ENCODE results near the gene RGS3. TPM values are rescaled to one million over a fixed set of nuclear protein-coding genes. Genes with fewer than 3 reads are reported as not detected.

RGS3 gene
- total RNA-seq, 1 experiment from 2014 or later, result 26.9 TPM

DNA sequence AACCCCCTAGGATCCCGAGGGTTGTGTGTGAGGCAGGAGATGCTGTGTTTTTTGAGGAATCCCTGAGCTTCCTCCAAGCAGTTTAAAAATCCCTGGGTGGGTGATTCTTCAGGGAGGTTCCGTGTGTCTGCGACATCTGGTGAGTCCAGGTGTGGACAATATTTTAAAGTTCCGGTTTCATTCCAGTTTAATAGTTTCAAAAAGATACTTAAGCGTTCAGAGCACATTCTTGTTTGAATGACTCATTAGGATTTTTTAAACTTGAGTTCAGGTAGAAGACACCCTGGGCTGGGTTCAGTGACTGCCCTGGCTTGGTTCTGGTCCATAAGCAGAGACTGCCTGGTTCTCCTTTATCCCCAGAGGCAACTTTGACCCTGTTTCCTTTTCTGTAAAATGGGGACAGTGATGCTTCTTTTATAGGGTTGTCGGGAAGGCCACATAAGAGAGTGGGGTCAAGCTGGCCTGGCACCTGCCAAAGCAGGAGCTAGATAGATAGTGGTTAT is 119.2 kb downstream of the RGS3 start:
- DNase-seq (ENCODE audit: extremely low read depth, low read depth), result no peak

DNA sequence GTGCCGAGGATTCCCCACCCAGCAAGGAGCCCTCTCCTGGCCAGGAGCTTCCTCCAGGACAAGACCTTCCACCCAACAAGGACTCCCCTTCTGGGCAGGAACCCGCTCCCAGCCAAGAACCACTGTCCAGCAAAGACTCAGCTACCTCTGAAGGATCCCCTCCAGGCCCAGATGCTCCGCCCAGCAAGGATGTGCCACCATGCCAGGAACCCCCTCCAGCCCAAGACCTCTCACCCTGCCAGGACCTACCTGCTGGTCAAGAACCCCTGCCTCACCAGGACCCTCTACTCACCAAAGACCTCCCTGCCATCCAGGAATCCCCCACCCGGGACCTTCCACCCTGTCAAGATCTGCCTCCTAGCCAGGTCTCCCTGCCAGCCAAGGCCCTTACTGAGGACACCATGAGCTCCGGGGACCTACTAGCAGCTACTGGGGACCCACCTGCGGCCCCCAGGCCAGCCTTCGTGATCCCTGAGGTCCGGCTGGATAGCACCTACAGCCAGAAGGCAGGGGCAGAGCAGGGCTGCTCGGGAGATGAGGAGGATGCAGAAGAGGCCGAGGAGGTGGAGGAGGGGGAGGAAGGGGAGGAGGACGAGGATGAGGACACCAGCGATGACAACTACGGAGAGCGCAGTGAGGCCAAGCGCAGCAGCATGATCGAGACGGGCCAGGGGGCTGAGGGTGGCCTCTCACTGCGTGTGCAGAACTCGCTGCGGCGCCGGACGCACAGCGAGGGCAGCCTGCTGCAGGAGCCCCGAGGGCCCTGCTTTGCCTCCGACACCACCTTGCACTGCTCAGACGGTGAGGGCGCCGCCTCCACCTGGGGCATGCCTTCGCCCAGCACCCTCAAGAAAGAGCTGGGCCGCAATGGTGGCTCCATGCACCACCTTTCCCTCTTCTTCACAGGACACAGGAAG is 120.2 kb downstream of the RGS3 start:
- DNase-seq (ENCODE audit: extremely low read depth, low read depth), result no peak

DNA sequence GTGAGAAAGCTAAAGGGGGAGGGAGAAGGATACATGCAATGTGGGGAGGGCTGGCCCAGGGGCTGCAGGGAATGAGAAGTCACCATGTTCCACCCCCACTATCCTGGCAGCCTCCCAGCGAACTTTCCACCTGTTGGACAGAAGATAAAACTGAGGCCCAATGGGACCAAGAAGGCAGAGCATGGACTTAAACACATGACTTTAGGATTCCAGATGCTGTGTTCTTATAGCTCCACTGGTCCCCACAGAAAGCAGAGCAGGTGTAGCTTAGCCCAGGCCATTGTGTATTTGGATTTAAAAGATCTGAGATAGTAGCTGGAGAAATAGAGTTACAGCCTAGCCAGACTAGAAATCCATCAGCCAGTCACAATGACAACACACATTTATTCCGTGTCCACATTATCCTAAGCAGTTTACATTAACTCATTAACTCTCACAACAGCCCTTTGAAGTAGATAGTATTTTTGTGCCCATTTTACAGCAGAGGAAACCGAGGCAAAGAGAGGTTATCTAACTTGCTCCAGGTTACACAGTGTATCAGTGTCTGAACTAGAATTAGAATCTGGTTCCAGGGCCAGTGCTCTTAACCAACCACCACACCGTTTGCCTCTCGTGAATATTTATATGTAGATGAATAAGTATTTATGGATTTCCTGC is 121.0 kb downstream of the RGS3 start:
- no peak for DNase-seq (ENCODE audit: extremely low read depth, low read depth)

DNA sequence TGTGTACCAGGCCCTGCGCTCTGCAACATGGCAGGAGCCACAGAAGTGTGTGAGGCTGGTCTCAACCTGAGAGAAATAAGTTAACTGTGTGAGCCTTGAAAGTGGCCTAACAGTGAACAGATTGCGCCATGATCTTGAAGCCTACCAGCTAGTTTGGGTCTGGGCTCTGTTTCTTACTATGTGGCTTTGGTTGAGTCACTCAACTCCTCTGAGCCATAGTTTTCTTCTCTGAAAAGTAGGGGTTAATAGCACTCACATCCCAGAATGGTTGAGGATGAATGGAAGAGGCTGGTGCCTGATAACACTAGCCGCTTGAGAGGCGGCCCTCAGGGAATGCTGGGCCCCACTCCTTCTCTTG is 121.5 kb downstream of the RGS3 start:
- DNase-seq (ENCODE audit: extremely low read depth, low read depth), result no peak

DNA sequence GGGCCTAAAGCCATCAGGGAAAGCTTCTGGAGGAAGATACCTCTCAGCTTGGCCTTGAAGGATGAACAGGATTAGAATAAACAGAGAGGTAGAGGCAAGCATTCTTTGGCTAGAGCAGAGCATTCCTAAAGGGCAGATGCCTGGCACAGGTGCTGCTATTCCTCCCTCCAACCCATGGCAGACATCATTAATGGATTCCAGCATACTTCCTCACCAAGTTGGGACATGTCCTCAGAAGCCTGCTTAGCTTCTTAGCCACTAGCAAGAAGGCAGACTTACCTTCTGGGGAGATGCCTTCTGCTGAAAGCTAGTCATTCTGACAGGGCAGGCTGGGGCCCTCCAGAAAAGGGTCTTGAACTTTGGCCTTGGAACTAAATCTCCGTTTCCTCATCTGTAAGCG is 122.0 kb downstream of the RGS3 start:
- DNase-seq (ENCODE audit: extremely low read depth, low read depth), result no peak

DNA sequence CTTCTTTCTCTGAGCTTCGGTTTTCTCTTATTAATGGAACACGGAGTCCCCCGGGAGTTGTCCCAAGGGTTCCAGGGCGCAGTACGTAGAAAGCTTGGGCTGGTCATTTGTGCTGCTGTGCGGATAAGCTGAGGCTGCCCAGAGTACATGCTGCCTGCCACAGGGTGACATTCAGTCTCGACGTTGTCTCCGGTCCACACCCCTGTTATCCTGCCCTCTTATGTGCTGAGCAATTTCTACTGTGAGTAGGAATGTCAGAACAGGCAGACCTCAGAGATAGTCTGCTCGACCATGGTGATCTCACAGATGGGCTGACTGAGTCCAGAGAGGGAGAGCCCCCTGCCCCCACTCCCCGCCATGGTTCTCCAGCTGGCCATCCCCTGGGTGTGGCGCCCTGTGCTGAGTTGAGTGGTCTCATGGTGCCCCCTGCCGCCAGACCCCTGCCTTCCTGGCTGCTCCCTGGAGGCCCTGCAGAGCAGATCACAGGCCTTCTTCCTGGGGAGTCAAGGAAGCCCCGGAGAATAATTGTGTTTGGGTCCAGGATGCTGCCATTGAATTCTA is 124.0 kb downstream of the RGS3 start:
- no peak for DNase-seq (ENCODE audit: extremely low read depth, low read depth)

DNA sequence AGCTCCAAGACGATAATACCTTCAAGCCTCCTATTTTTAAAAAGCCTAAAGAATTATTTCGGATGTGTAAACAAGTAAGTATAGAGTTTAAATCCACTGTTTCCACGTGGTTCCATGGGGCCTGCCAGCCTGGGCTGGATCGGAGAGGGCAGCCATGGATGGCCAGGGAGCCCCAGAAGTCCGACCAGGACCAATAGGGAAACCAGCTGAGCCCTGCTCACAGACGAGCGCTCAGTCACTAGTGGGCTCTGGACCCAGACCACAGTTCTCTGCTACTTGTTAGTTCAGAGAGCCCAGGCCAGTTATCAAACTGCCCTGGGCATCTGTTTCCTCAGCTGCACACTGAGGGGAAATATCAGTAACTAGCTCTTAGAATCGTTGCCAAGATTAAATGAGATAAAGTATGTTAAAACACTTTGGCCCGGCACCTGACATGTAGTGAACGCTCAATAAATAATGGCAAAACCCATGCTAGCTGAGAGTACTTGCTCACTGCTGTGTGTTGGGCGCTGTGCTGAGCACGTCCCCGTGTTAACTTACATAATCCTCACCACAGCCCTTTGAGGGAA is 124.8 kb downstream of the RGS3 start:
- DNase-seq (ENCODE audit: extremely low read depth, low read depth), result no peak

DNA sequence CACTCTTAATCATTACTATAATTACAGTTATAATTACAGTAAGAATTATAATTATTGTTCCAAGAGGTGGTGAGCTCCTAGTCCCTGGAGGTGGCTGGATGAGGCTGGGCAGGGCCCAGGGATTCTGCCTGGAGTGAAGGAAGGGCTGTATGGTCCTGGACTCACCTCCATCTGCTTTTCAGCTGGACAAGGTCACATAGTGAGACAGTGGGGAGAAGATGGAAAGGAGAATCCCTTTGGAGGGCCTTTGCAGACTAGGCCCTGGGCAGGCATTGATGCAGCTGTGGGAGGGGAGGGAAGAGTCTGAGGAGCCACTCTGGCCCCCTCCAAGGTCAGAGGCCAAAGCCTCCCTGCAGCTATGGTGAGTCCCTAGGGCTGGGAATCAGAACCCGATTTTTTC is 125.4 kb downstream of the RGS3 start:
- DNase-seq (ENCODE audit: extremely low read depth, low read depth), result no peak

DNA sequence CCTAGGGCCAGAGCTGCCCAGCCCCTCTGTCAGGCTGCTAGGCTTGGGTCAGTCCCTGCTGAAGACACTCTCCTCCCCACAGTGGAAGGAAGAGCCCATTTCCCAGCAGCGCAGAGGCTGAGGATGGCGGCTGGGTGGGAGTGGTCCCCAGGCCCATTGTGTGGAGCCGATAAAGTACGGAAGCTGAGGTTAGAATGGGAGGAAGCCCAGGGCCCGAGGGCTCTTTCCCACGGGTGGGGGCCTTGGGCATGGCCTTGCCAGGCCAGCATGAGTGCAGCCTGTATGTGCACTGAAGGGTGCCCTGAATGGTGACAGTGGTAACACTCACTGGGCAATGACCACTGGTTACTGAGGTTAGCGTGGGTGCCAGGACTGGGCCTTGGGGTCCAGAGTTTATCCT is 125.9 kb downstream of the RGS3 start:
- no peak for DNase-seq (ENCODE audit: extremely low read depth, low read depth)

DNA sequence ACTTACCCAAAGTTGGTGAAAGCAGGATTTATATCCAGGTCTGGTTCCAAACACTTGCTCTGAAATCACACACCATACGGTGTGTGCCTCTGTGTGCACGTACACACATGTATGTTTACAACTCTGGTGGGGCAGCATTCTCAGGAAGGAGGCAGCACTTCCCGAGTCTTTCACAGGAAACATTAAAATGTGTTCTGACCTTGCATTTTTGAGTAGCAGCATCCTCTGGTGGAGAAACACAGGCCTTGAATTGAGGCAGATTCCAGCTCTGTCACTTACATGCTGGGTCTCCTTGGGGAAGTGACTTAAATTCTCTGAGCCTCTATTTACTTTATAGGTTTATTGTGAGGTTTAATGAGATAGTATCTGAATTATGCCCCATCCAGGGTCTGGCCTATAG is 126.4 kb downstream of the RGS3 start:
- DNase-seq (ENCODE audit: extremely low read depth, low read depth), result no peak

DNA sequence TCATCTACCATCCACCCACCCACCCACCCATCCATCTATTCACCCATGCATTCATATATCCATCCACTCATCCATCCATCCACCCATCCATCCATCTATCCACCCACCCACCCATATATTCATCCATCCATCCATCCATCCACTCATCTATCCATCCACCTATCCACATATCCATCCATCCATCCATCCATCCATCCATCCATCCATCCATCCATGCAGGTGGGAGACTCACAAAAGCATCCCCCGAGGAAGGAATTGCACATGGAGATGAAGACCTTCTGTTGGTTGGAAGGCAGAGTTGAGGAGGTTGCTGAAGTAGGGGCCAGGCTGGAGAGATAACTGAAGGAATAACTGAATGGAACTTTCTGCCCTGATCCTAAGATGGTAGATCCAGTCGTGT is 126.9 kb downstream of the RGS3 start:
- DNase-seq (ENCODE audit: extremely low read depth, low read depth), result no peak

DNA sequence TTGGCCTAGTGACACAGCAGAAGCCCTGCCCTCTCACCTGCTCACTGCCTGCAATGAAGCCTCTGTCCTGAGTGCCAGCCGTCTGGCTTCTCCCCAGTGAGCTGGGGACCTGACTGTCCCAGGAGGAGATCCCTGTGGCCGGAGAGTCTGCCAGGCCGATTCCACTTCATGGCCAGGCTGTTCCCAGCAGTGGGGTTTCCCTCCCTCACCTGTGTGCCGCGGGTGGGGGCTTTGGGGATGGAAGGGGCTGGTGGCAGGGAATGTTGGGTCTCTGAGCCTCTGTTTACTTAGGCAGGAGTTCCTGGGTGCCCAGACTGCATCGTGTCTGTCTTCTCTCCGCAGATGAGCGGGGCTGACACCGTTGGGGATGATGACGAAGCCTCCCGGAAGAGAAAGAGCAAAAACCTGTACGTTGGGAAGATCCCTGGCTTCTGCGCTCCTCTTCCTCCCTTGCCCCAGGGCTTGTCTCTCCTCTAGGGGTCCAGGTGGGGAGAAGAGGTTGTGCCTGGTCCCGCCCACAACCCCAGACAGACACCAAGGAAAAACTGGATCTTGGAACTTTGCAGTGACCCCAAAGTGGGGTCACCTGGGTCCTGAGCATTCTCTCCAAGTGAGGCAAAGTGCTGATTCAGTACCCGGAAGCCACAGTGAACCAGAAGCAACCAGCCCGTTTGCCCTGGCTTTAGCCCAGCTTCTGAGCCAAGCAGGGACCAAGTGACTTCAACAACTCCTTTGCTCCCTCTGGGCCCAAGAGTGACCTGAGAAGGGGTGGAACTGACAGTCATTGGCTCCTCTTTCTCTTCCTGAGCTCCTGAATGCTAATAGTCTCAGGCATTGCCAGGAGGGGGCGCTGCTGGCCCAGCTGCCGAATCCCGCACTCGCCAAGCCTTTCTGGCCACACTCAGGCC is 127.7 kb downstream of the RGS3 start:
- peak; percentile 63 for DNase-seq (ENCODE audit: extremely low read depth, low read depth)

DNA sequence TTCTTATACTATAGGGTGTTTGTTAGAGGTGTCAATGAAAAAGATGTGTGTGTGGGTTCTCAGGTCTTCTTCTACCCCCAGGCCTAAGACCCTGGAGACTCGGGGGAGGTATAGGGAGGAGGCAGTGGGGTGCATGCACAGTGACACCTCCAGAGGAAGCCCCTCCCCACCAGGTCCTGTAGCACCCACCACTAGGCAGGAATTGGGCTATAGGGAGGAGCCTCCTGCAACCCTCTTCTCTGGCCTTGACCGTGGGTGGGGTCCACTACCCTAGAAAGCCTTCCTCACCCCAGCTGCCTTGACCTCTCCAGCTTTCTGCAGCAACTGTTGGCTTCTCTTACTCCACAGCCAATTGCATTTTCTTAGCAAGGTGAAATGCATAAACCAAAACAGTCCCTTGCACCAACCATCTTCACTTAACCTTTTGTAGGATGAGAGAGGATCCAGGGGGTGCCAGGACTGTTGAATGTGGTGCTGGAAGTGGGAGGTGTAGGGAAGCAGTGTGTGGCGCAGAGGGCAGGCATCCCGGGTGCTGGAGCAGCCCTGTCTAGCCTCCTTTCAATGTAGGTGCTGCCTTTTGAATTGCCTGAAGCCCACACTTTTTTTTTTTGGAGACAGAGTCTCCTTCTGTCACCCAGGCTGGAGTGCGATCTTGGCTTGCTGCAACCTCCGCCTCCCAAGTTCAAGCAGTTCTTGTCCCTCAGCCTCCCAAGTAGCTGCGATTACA is 128.5 kb downstream of the RGS3 start:
- DNase-seq (ENCODE audit: extremely low read depth, low read depth), result no peak

DNA sequence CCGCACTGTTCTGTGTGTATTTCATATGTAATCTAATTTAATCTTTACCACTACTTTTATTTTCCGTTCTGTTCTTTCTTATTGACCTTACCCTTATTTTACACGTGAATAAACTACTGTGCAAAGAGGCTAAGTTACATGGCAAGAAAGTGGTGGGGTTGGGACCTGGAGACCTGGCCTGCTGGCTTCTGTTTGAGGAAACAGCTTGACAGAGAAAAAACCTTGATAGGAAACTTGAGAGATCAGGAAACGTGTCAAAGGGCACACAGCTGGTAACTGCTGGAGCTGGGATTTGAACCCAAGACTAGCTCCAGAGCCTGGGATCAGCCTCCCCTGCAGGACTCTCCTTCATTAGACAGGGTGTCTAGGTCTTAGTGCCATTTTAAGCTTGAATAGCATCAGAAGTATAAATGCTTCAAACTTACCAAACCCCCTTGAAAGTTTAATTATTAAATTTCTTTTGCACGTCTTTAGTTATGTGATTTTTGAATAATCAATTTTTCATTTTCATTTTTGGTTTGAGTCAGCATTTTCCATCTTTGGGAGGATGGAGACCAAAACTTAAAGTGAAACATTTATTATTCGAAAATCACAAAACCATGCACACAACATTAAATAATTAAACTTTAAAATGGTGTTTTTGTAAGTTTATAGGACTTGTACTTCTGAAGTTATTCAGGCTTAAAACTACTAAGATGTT is 129.5 kb downstream of the RGS3 start:
- DNase-seq (ENCODE audit: extremely low read depth, low read depth), result no peak

DNA sequence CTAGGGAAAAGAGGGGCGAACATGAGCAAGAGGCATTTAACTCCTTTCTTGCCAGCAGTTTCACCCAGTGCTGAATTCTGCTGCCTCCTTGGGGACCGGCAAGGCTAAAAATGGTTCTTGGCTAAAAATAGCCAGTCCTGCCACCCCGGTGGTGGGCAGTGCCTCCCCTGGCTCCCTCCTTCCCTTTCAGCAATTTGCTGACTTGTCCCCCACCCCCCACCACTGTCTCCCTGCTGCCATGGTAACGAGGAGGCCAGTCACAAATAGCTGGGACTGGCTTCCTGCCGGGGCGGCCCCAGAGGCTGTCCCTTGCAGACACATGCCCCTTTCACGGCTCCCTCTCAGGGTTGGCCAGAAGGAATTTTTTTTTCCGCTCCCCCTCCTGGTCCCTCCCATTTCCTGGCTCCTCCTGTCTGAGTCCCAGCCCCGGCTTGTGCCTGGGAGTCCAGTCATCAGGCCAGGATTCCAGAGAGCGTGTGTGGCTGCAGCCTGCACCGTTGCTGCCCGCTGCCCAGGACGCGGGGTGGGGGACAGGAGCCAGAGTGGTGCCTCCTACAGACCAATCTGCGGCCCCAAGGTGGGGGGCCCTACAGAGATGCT is 130.3 kb downstream of the RGS3 start:
- peak; percentile 89 for DNase-seq (ENCODE audit: extremely low read depth, low read depth)

DNA sequence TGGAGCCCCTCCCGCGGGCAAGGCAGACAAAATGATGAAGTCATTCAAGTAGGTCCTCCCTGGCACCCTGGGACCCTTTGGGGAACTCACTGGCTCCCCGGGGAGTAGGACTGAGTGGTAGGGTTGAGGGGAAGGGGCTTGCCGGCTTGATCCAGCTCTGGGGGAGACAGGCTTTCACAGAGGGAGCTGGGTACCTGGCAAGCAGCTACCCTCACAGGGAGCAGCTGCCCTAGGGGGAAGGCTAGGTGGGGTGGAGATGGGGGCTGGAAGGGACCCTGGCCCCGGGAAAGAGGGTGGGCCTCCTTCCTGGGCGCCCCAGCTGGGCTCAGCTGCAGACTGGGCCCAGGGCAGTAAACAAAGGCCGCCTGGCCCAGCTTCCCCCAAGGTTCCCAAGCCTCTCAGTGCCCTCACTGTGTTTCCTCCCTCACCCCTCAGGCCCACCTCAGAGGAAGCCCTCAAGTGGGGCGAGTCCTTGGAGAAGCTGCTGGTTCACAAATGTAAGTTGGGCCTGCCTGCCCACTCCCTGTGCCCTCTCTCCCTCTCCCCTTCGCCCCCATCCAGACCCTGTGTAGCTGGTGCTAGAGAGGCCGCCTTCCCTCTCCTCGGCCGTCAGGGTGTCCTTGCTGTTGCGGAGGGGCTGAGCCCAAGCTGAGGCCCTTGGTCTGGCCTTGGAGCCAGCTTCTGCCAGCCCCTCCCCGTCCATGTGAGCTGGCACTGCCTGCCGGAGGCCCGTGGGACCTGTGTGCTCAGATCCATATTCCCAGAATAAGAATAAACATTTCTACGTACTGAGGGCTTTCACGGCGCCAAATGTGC is 131.2 kb downstream of the RGS3 start:
- DNase-seq (ENCODE audit: extremely low read depth, low read depth), result no peak

DNA sequence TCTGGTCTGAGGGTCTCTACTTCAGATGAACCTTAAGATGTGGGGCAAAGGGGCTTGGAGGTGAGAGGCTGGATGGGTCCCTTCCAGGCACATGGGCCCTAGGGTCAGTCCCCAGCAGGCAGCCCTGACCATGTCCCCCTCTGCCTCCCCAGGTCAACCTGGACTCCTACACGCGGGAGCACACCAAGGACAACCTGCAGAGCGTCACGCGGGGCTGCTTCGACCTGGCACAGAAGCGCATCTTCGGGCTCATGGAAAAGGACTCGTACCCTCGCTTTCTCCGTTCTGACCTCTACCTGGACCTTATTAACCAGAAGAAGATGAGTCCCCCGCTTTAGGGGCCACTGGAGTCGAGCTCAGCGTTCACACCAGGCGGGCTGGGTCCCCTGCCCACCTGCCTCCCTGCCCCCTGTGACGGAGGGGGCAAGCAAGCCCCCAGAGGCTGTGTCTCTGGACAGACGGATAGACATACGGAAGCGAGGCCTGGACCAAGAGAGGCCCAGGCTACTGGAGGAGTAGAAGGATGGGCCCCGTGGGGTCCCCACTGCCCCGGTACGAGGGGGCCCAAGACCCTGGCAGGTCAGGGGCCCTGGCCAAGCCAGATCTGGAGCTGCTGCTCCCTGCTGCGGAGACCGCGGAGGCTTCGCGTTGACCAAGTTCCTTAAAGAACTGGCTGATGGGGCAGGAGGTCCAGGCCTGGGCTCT is 133.2 kb downstream of the RGS3 start:
- no peak for DNase-seq (ENCODE audit: extremely low read depth, low read depth)
